Mucosa of gallbladder (tissue), 1 donor: Measurements from ENCODE around the gene C5. TPM values are rescaled to one million over a fixed set of nuclear protein-coding genes. Genes with fewer than 3 reads are reported as not detected.
A peak's percentile ranks its signal among the peaks of the same experiment; 100 is the strongest.

Source experiments
- DNase-seq: peaks from one replicate; pipeline ENCODE4 v3.0.0-alpha.2; 2020; ENCODE audit warnings: low spot score
- total RNA-seq: library from RNA; stranded (reverse); gene quantifications from one replicate; pipeline ENCODE4 v1.2.1, GENCODE V29; 2021
- donor health status: DM: no; HTN: no; CAD: no.

The C5 gene
- total RNA-seq, 1 donor from 2014 or later: 6.2 TPM

GRCh38 chr9:120942186-120943001 is 107.7 kb downstream of the C5 start:
- no peak for DNase-seq

DNA sequence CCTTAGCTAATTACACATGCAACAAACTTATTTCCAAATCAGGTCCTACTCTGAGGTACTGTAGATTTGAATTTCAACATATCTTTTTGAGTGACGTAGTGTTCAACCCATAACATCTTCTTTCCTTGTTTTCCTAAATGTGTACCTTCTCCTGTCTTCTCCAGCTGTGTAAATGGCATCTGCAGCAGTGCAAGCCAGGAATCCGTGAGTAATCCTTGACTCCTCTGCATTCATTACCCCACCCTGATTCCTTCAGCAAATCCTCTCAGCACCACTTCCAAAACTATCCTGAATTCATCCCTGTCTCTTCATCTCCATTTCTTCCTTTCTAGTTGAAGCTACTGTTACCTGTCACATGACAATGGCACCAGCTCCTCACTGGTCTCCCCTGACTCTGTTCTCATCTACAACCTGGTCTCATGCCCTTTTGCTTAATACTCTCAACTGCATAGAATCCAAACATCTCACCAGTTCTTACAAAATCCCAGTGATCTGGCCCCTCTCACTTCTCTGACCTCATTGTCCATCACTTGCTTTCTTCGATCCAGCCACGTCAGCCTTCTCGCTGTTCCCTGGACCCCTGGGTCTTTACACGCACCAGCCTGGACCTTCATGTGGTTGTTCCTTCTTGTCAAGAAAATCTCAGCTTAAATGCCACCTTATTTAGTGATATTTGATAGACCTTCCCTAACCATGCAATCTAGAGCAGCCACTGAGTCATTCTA is 108.9 kb downstream of the C5 start:
- no peak for DNase-seq

GRCh38 chr9:120940573-120940972 is 109.5 kb downstream of the C5 start:
- no peak for DNase-seq

GRCh38 chr9:120938851-120939250 is 111.2 kb downstream of the C5 start:
- no peak for DNase-seq

- no peak for DNase-seq
These were observed 112.5 kb downstream of the C5 start for GRCh38 chr9:120937596-120937995.

DNA sequence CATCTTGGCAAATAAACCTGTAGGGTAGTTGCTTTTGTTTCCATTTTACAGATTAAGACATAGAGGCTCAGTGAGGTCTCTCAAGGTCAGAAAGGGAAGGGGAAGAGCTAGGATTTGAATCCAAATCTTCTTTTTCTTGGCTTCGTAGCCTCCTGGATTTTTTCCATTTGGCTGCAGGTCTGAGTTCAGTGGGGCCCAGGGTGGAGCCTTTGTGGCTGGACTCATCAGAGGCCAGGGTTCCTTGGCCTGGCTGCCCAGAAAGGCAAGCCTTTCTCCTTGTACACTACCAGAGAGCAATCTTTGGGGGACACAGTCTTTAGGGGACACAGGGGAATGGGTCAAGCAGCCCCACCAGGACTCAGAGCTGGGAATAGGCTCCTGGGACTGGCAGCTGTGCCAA is 112.9 kb downstream of the C5 start:
- no peak for DNase-seq

DNA sequence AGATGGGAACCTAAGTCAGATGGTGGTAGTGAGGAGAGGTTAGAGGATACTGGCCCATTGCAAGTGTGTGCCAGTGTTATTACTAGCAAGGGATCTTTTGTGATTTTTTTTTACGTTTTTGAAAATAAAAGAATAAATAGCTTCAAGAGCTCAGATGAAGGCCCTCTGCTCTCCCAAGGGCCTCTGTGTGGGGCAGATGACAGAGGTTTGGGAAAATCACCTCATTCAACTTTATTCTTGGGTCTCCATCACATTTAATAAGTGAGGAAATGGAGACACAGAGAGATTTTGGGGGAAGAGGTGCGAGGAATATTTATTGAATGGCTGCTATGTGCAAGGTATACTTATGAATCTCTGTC is 113.3 kb downstream of the C5 start:
- DNase-seq: no peak

- DNase-seq: peak; percentile 93
These were observed 113.9 kb downstream of the C5 start for GRCh38 chr9:120936011-120936763.

- DNase-seq: peak; percentile 96
These were observed 114.7 kb downstream of the C5 start for GRCh38 chr9:120935383-120935857.

GRCh38 chr9:120934281-120934680 is 115.8 kb downstream of the C5 start:
- no peak for DNase-seq

DNA sequence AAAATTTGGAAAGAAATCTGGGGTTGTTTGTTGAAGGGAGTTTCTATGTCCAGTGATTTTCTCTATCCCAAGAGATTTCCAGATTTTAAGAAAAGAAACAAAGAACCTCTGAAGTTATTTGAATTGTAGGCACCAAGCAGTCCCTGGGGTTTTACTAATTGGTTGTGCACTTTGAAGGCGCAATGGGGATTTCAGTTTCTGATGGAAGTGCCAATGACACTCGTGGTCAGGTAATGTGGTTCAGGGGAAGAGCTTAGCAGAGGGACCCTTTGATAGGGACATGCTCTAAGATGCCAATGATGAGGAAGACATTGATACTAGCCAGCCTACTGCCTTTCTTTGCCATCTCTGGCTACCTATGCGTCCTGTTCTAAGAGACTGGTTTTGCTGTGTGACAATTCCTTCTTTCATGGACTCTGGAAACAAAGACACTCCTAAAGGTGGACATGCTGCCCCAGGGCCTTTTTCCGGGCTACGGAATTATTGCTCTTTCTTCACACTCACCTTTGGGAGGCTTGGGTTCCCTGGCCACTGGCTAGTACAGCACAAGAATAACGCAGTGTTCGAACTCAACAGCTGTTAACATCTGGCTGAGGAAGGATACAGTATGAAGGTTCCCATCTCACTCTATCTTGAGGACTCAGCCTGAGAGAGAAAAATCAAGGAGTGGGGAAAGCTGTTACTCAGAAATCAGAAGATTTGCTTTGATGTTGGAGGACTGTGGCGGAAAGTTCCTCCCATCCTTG is 116.6 kb downstream of the C5 start:
- DNase-seq: no peak

- no peak for DNase-seq
These were observed 117.8 kb downstream of the C5 start for GRCh38 chr9:120932086-120932823.

DNA sequence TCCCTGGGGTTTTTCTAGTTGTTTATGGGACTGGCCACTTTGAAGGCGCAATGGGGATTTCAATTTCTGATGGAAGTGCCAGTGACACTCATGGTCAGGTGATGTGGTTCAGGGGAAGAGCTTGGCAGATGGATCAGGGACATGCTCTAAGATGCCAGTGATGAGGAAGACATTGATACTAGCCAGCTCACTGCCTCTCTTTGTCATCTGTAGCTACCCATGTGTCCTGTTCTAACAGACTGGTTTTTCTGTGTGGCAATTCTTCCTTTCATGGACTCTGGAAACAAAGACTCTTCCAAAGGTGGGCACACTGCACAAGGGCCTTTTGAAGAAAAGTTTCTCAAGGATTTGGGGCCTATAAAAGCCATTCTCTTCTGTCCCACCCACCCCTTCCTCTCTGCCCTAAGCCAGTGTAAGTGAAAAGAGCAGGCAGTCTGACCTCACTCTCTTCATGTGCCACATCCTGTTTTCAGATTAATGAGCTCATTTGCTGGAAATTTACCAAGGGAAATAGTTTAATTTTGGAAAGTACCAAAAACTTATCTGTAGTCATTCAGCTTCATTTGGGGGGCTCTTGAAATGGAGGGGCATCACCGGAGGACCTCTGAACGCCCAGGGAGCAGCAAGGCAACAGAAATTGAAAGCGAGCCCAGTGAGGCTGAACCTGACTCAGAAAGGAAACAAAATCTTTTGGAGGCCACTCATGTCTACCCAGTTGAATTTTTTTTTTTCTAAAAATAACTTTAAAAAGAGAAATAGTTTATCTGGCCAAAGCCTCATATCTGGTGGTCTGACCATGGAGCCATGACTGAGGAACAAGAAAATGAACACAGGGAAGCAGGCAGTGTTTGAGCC is 118.6 kb downstream of the C5 start:
- no peak for DNase-seq

- DNase-seq: no peak
These were observed 120.8 kb downstream of the C5 start for GRCh38 chr9:120929229-120929791.

DNA sequence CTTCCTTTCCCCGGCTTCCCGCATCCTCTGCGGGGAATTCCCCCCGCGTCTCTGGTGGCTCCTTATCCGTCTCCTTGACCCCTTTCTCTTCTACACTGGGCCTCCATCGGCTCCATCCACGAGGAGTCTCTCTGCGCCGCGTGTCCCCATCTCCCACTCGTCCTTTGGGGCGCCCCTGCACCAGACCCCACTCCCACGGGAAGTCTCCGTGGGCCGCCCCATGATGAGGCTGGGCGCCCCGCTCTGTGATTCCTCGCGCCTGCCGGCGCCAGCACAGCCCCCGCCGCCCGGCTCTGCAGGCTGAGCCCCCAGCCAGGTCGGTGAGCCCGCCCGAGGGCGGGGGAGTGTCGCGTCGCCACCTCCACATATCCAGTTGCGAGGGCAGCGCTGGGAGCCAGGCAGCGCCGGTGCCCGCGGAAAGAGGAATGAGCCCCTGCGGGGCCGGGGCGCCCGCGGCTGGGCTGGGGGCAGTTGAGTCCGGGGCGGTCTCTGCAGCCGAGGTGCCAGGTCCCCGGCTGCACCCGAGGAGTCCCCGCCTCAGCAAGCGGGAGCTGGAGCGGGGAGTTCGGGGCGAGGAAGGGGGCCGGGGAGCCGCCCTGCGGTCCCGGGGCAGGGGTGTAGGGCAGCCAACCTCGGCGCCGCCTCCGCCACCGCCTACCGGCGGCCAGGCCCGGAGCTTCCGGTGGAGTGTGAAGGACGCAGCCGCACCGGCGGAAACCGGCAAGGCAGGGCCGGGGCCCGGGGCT is 121.4 kb downstream of the C5 start:
- DNase-seq: peak; percentile 67

GRCh38 chr9:120928015-120928482 is 122.0 kb downstream of the C5 start:
- DNase-seq: peak; percentile 36

DNA sequence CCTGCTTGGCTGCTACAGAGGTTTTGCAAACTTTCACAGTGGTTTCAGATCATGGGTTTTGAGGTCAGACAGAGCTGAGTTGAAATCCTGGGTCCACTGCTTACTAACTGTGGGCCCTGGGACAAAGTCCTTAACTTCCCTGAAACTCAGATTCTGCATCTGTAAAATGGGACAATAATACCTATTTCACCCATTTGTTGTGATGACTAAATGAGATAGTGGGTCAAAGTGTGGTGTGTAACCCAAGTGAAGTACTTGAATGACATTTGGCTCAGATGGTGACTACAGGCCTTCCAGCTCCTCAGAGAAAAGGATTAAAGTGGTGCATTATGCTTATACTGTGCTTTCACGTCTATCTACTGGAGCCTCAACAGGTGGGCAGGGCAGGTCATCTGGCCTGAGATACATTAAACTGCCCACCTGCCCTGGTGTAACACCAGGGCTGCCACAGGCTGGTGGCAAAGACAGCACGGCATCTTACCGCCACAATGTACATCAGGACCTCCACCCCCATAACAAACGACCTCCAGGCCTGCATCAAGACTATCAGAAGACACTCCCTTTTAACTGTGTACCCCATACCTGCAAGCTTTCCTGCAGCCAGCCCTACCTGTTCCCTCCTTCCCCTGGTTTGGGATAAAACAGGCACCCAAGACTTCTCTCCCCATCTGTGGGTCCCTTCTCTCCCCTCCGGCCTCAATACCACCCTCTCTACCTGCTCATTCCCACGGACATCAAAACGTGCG is 122.6 kb downstream of the C5 start:
- DNase-seq: no peak

DNA sequence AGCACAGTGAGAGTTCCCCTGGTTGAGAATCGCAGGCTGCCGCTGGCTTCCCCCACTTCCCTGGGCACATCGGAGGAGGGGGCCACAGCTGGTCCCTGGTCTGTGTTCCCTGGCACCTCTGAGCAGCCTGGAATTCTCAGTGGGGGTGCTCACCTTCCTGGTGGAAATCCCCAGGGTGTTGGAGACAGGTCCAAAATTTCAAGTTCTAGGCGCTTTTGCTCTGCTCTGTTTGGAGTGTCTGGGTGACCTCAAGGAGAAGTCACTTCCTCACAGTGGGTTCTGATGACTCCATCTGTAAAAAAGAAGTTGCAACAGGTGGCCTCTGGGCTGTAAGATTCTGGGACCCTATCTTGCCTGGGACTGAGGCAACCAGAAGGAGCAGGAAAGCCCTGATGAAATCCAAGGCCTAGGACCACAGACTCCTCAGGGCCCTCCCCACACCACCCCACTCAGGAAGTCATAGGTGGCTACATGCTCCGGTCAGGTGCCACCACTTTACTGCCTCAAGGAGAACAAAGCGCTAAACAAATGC is 123.6 kb downstream of the C5 start, which contains the start of gene TRAF1:
Gene TRAF1, minus strand, starts transcription at position 400 of the 532 bp plus-strand sequence. CDS start 721 bp downstream, outside the sequence.
- no peak for DNase-seq
